Panc1 (cell line): Measurements from ENCODE around the gene SHROOM2.

Experiments
- POLR2AphosphoS5 ChIP-seq: IDR thresholded peaks from 2 replicates; pipeline ENCODE4 v1.6.1; 2012; ENCODE audit warnings: mild to moderate bottlenecking, low read depth, low read length, moderate library complexity
- TF ChIP-seq, protein P1 (sequence below): fragments of 450-650 bp; IDR thresholded peaks from 2 replicates; pipeline ENCODE4 v1.5.1; 2017; ENCODE audit warnings: mild to moderate bottlenecking

DNA sequence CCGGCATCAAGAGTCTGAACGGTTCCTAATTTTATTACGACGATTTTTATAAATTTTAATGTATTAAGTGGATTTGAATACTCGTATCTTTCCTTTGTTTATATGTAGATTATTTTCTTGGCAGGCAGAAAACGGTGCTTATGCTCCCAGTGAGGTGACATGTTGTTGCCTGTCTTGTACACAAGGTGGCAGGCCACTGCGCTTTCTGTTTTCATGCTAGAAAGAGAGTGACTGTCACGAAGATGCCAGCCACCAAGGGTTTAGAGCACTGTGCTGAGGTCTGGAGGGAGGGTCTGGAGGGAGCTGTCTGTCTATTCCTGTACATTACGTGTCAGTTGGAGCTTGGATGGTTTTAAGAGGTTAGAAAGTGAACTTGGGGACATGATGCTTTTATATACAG is 87.7 kb downstream of the SHROOM2 start:
- TF ChIP-seq, protein P1, sequence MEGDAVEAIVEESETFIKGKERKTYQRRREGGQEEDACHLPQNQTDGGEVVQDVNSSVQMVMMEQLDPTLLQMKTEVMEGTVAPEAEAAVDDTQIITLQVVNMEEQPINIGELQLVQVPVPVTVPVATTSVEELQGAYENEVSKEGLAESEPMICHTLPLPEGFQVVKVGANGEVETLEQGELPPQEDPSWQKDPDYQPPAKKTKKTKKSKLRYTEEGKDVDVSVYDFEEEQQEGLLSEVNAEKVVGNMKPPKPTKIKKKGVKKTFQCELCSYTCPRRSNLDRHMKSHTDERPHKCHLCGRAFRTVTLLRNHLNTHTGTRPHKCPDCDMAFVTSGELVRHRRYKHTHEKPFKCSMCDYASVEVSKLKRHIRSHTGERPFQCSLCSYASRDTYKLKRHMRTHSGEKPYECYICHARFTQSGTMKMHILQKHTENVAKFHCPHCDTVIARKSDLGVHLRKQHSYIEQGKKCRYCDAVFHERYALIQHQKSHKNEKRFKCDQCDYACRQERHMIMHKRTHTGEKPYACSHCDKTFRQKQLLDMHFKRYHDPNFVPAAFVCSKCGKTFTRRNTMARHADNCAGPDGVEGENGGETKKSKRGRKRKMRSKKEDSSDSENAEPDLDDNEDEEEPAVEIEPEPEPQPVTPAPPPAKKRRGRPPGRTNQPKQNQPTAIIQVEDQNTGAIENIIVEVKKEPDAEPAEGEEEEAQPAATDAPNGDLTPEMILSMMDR = peak; percentile 74
- TF ChIP-seq POLR2AphosphoS5 = no peak
